Left ventricle myocardium inferior (tissue), 1 donor: ENCODE measurements around the gene LAT. TPM values are rescaled to one million over a fixed set of nuclear protein-coding genes. Genes with fewer than 3 reads are reported as not detected.

ENCODE experiments used
- DNase-seq: peaks from one replicate; pipeline ENCODE4 v3.0.0-alpha.2; 2020
- H3K27ac ChIP-seq: fragments of 200-600 bp; replicated peaks from 2 replicates; pipeline ENCODE4 v1.8.0; 2021
- H3K27me3 ChIP-seq: fragments of 200-600 bp; 2 replicates; pipeline ENCODE4 v1.8.0; 2021; ENCODE audit warnings: low read depth
- H3K36me3 ChIP-seq: fragments of 200-600 bp; 2 replicates; pipeline ENCODE4 v1.8.0; 2021
- H3K4me1 ChIP-seq: fragments of 200-600 bp; 2 replicates; pipeline ENCODE4 v1.8.0; 2021
- H3K4me3 ChIP-seq: fragments of 200-600 bp; 2 replicates; pipeline ENCODE4 v1.8.0; 2021; ENCODE audit warnings: mild to moderate bottlenecking, moderate library complexity
- H3K9me3 ChIP-seq: fragments of 200-600 bp; replicated peaks from 2 replicates; pipeline ENCODE4 v1.8.0; 2021
- intact Hi-C: fragments of 100-400 bp; cut with micrococcal nuclease; formaldehyde crosslinking; loops from one replicate; pipeline ENCODE4 v1.11.0; 2022
- total RNA-seq: library from RNA; stranded (reverse); fragmentation: NEBNext Ultra II Directional; extraction: Animal tissue kit (Norgen Biotek cat#: 25700); gene quantifications from one replicate; pipeline ENCODE4 v1.2.1, GENCODE V29; 2021
- TF ChIP-seq, protein P1 (sequence below): fragments of 200-600 bp; IDR thresholded peaks from 2 replicates; pipeline ENCODE4 v1.8.0; 2021; ENCODE audit warnings: antibody characterized with exemption, mild to moderate bottlenecking, borderline replicate concordance
- donor health status: DM: no; HTN: yes; CAD: no; lungs with severe emphysema.

Gene LAT
- total RNA-seq, 1 donor from 2014 or later = 0.93 TPM

DNA sequence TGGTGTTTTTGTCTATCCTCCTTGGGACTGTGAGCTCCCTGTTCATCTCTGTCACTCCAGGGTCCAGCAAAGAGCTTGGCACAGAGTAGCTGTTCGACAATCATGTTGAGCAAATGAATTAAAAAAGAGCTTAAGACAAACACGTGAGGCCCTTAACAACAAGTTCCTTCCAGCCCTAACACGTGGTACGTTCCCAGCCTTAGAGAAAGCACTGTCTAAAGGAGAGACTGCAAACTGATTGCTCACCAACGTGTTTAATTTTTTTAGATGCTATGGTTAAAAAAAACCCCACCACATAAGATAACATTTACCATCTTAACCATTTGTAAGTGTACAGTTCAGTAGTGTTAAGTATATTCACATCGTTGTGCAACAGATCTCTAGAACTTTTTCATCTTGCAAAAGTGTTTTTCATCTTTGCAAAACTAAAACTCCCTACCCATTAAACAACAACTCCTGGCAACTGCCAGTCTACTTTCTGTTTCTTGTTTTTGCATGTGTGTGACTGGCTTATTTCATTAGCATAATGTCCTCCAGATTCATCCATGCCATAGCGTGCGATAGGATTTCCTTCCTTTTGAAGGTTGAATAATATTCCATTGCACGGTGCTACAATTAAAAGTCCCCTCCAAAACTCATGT, 28.2 kb downstream of the LAT start:
- Histone ChIP-seq H3K4me3 (no peak overlapping the region), H3K27me3 (peaks cover 15% of the 10 kb centered on the region), H3K4me1 (no peaks in the 10 kb centered on the region), H3K9me3 (no peaks in the 10 kb centered on the region), H3K36me3 (no peaks in the 10 kb centered on the region), H3K27ac (no peak overlapping the region)
- intact Hi-C loops = no loop called here
- TF ChIP-seq, protein P1, sequence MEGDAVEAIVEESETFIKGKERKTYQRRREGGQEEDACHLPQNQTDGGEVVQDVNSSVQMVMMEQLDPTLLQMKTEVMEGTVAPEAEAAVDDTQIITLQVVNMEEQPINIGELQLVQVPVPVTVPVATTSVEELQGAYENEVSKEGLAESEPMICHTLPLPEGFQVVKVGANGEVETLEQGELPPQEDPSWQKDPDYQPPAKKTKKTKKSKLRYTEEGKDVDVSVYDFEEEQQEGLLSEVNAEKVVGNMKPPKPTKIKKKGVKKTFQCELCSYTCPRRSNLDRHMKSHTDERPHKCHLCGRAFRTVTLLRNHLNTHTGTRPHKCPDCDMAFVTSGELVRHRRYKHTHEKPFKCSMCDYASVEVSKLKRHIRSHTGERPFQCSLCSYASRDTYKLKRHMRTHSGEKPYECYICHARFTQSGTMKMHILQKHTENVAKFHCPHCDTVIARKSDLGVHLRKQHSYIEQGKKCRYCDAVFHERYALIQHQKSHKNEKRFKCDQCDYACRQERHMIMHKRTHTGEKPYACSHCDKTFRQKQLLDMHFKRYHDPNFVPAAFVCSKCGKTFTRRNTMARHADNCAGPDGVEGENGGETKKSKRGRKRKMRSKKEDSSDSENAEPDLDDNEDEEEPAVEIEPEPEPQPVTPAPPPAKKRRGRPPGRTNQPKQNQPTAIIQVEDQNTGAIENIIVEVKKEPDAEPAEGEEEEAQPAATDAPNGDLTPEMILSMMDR = no peak
- no peak for DNase-seq

DNA sequence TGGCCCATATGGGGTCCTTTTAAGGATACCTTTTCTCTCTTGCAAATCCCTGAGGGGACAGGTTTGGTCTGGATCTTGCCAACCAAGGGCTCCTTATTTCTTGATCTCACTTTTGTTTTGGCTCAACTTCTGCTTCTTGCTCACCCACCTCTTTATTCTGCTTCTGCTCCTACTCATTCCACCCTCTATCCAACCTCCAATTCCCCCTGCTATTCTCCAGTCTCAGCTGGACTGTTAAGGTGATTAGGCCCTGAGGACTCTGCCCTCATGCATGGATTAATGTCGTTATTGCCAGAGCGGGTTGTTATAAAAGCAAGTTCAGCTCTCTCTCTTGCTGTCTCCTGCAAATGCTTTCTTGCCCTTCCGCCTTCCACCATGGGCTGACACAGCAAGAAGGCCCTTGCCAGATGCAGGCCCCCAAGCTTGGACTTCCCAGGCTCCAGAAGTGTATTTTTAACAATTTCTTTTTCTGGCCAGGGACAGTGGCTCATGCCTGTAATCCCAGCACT, 29.8 kb downstream of the LAT start:
- no peaks in the 10 kb centered on the region for H3K9me3 ChIP-seq
- DNase-seq = no peak
- H3K27me3 ChIP-seq = peaks cover under 1% of the 10 kb centered on the region
- H3K36me3 ChIP-seq = no peaks in the 10 kb centered on the region
- TF ChIP-seq, protein P1 = no peak
- intact Hi-C loops = no loop called here
- H3K4me1 ChIP-seq = no peaks in the 10 kb centered on the region
- no peak overlapping the region for H3K4me3 ChIP-seq
- no peak overlapping the region for H3K27ac ChIP-seq

DNA sequence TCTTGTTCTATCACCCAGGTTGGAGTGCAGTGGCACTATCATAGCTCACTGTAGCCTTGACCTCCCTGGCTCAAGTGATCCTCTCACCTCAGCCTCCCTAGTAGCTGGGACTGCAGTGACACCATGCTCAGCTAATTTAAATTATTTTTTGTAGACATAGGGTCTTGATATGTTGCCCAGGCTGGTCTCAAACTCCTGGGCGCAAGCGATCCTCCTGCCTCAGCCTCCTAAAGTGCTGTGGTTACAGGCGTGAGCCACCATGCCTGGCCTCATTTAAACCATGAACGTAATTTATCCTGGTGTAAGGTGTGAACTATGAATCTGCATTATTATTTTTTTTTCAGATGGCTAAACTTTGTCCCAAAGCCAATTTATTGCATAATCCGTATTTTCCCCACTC, 37.3 kb downstream of the LAT start:
- DNase-seq = no peak
- H3K27me3 ChIP-seq = peaks cover 58% of the 10 kb centered on the region
- H3K9me3 ChIP-seq = no peaks in the 10 kb centered on the region
- H3K36me3 ChIP-seq = no peaks in the 10 kb centered on the region
- intact Hi-C loops = no loop called here
- no peak overlapping the region for H3K4me3 ChIP-seq
- TF ChIP-seq, protein P1 = no peak
- no peak overlapping the region for H3K27ac ChIP-seq
- no peaks in the 10 kb centered on the region for H3K4me1 ChIP-seq

DNA sequence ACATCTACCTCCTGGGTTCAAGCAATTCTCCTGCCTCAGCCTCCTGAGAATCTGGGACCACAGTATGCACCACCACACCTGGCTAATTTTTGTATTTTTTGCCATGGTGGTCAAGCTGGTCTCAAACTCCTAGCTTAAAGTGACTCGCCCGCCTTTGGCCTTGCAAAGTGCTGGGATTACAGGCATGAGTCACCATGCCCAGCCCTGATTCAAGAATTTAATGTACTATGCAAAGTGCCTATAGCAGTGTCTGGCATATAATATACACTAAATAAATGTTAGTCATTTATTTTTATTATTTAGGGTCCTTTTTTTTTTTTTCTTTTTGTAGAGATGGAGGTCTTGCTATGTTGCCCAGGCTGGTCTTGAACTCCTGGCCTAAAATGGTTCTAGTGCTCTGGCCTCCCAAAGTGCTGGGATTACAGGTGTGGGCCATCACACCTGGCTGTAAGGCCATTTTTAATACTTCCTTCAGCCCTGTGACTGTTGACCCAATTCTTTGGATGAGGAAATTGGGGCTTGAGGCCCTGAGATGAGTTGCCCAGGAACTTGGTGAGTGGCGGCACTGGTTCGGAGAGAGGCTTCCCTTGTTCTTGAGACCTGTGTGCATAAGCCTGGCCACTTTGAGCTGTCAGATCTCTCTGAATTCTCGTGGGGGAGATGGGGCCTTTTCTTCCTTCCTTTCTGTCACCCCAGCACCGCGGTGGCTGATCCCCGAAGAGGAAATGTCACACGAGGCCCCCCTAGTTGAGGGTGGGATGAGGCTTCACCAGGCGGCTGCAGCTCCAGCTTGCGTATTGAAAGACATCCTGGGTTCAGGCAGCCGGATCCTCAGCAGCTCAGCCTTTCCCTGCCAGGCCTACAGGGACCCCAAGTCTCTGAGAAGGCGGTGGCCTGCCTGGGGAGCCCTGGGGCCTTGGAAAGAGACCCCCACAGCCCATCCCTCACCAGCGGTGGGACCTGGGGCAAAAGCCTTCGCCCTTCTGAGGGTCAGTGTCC, 38.7 kb downstream of the LAT start:
- peaks cover 72% of the 10 kb centered on the region for H3K27me3 ChIP-seq
- H3K4me1 ChIP-seq = no peaks in the 10 kb centered on the region
- intact Hi-C loops = no loop called here
- H3K36me3 ChIP-seq = no peaks in the 10 kb centered on the region
- no peak overlapping the region for H3K27ac ChIP-seq
- H3K4me3 ChIP-seq = no peak overlapping the region
- H3K9me3 ChIP-seq = no peaks in the 10 kb centered on the region
- TF ChIP-seq, protein P1 = no peak
- DNase-seq = no peak

DNA sequence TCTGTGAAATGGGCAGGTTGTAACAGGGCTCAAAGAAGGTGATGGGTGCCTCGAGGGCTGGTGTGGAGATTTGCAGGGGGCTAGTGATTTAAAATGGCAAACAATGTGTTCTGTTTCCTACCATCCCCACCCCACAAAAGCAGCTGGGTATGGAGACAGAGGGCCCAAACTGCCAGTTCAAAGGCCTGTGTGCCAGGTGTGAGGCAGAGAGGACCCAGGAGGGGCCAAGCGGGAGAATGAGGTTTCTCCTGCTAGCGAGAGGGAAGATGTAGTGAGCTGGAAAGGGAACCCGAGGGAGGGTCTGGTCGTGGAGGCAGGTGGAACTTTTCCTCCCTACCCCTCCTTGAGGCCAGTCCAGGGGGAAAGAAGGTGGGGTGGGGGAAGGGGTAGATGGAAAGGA, 39.4 kb downstream of the LAT start:
- H3K4me3 ChIP-seq = no peak overlapping the region
- no peak for DNase-seq
- H3K27me3 ChIP-seq = peaks cover 79% of the 10 kb centered on the region
- intact Hi-C loops = no loop called here
- no peak overlapping the region for H3K27ac ChIP-seq
- no peaks in the 10 kb centered on the region for H3K4me1 ChIP-seq
- TF ChIP-seq, protein P1 = no peak
- H3K36me3 ChIP-seq = no peaks in the 10 kb centered on the region
- H3K9me3 ChIP-seq = no peaks in the 10 kb centered on the region
